Measurements from ENCODE around the gene ZBTB44.

- TF ChIP-seq CTCF (IDR thresholded peaks at IDR 0.05) (no peak), POLR2A (IDR thresholded peaks at IDR 0.05) (no peak)
Observed at GRCh38 chr11:130269326-130269943, 45.3 kb downstream of the ZBTB44 start.

Measured in body of pancreas (tissue), 4 donors.